Measurements from ENCODE around the gene RARB. TPM values are rescaled to one million over a fixed set of nuclear protein-coding genes. Genes with fewer than 3 reads are reported as not detected.

The RARB gene
- total and polyA plus RNA-seq, 4 donors: 1.5 to 24.5 (median 4.1) TPM

DNA sequence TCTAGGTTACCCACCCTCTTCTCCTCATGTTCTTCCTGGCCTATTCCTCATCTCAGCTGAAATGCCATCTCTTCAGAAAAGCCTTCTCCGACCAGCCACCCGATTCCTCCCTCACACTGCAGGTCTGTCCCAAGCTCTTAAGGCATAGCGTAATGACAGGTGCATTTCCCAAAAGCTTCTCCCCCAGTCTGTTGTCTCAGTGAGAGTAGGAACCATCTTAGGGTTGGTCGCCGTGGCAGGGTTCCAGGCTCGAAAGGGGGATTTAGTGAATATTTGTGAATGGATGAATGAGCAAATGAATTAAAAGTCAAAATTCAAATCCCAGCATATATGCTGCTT, 158.1 kb downstream of the RARB start:
- DNase-seq: no peak
- H3K4me1 ChIP-seq (ENCODE audit: control insufficient read depth in 5 of 5, insufficient read depth in 5 of 5, low read length in 5 of 5): peaks cover 0 to 12% (median 4%) of the 10 kb centered on the region in 5 donors
- TF ChIP-seq, protein P1, sequence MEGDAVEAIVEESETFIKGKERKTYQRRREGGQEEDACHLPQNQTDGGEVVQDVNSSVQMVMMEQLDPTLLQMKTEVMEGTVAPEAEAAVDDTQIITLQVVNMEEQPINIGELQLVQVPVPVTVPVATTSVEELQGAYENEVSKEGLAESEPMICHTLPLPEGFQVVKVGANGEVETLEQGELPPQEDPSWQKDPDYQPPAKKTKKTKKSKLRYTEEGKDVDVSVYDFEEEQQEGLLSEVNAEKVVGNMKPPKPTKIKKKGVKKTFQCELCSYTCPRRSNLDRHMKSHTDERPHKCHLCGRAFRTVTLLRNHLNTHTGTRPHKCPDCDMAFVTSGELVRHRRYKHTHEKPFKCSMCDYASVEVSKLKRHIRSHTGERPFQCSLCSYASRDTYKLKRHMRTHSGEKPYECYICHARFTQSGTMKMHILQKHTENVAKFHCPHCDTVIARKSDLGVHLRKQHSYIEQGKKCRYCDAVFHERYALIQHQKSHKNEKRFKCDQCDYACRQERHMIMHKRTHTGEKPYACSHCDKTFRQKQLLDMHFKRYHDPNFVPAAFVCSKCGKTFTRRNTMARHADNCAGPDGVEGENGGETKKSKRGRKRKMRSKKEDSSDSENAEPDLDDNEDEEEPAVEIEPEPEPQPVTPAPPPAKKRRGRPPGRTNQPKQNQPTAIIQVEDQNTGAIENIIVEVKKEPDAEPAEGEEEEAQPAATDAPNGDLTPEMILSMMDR (IDR thresholded peaks at IDR 0.05; ENCODE audit: control extremely low read depth, extremely low read depth): no peak
- H3K27ac ChIP-seq (ENCODE audit: low read depth in 1 of 2, low read length in 1 of 2): no peak overlapping the region
- no peak overlapping the region for H3K9ac ChIP-seq (ENCODE audit: insufficient read depth in 1 of 2, low read length in 2 of 2)
- no peaks in the 10 kb centered on the region for H3K27me3 ChIP-seq (ENCODE audit: control insufficient read depth in 3 of 3, insufficient read depth in 3 of 3, low read length in 2 of 3)
- no peak for ATAC-seq (ENCODE audit: insufficient read depth, low FRiP score)
- WGBS, 2 donors: 96% methylated on average over 6 of the region's 6 CpGs
- H3K9me3 ChIP-seq (ENCODE audit: control insufficient read depth in 4 of 4, insufficient read depth in 3 of 4, low read length in 3 of 4): peaks cover 0 to 5% (median 2%) of the 10 kb centered on the region in 4 donors
- H3K4me3 ChIP-seq: no peak overlapping the region
- H3K36me3 ChIP-seq (ENCODE audit: control insufficient read depth in 4 of 4, insufficient read depth in 4 of 4, low read length in 4 of 4): peaks cover 0 to 37% (median 15%) of the 10 kb centered on the region in 4 donors

GRCh38 chr3:25586553-25586952, 158.5 kb downstream of the RARB start:
- H3K9me3 ChIP-seq (ENCODE audit: control insufficient read depth in 4 of 4, insufficient read depth in 3 of 4, low read length in 3 of 4): peaks cover 0 to 5% (median 2%) of the 10 kb centered on the region in 4 donors
- peaks cover 0 to 12% (median 4%) of the 10 kb centered on the region in 5 donors for H3K4me1 ChIP-seq (ENCODE audit: control insufficient read depth in 5 of 5, insufficient read depth in 5 of 5, low read length in 5 of 5)
- no peak for ATAC-seq (ENCODE audit: insufficient read depth, low FRiP score)
- H3K36me3 ChIP-seq (ENCODE audit: control insufficient read depth in 4 of 4, insufficient read depth in 4 of 4, low read length in 4 of 4): peaks cover 0 to 34% (median 13%) of the 10 kb centered on the region in 4 donors
- H3K4me3 ChIP-seq: no peak overlapping the region
- H3K27me3 ChIP-seq (ENCODE audit: control insufficient read depth in 3 of 3, insufficient read depth in 3 of 3, low read length in 2 of 3): no peaks in the 10 kb centered on the region
- no peak overlapping the region for H3K27ac ChIP-seq (ENCODE audit: low read depth in 1 of 2, low read length in 1 of 2)
- H3K9ac ChIP-seq (ENCODE audit: insufficient read depth in 1 of 2, low read length in 2 of 2): no peak overlapping the region
- 81 to 94% methylated on average over 11 of the region's 11 CpGs for WGBS, 2 donors
- TF ChIP-seq, protein P1 (IDR thresholded peaks at IDR 0.05; ENCODE audit: control extremely low read depth, extremely low read depth): no peak
- DNase-seq: no peak

GRCh38 chr3:25587094-25587493, 159.0 kb downstream of the RARB start:
- no peak overlapping the region for H3K4me3 ChIP-seq
- H3K27ac ChIP-seq (ENCODE audit: low read depth in 1 of 2, low read length in 1 of 2): no peak overlapping the region
- DNase-seq (no peak), ATAC-seq (ENCODE audit: insufficient read depth, low FRiP score) (no peak)
- peaks cover 0 to 29% (median 10%) of the 10 kb centered on the region in 4 donors for H3K36me3 ChIP-seq (ENCODE audit: control insufficient read depth in 4 of 4, insufficient read depth in 4 of 4, low read length in 4 of 4)
- no peak overlapping the region for H3K9ac ChIP-seq (ENCODE audit: insufficient read depth in 1 of 2, low read length in 2 of 2)
- peaks cover 1 to 12% (median 4%) of the 10 kb centered on the region in 5 donors for H3K4me1 ChIP-seq (ENCODE audit: control insufficient read depth in 5 of 5, insufficient read depth in 5 of 5, low read length in 5 of 5)
- peaks cover 0 to 2% (median under 1%) of the 10 kb centered on the region in 4 donors for H3K9me3 ChIP-seq (ENCODE audit: control insufficient read depth in 4 of 4, insufficient read depth in 3 of 4, low read length in 3 of 4)
- no peaks in the 10 kb centered on the region for H3K27me3 ChIP-seq (ENCODE audit: control insufficient read depth in 3 of 3, insufficient read depth in 3 of 3, low read length in 2 of 3)
- WGBS, 2 donors: 72 to 81% methylated on average over 1 of the region's 1 CpG
- TF ChIP-seq, protein P1 (IDR thresholded peaks at IDR 0.05; ENCODE audit: control extremely low read depth, extremely low read depth): no peak

- DNase-seq: no peak
- Histone ChIP-seq H3K36me3 (ENCODE audit: control insufficient read depth in 4 of 4, insufficient read depth in 4 of 4, low read length in 4 of 4) (peaks cover 0 to 24% (median 7%) of the 10 kb centered on the region in 4 donors), H3K4me1 (ENCODE audit: control insufficient read depth in 5 of 5, insufficient read depth in 5 of 5, low read length in 5 of 5) (peaks cover 5 to 16% (median 8%) of the 10 kb centered on the region in 5 donors), H3K9ac (ENCODE audit: insufficient read depth in 1 of 2, low read length in 2 of 2) (no peak overlapping the region), H3K9me3 (ENCODE audit: control insufficient read depth in 4 of 4, insufficient read depth in 3 of 4, low read length in 3 of 4) (no peaks in the 10 kb centered on the region), H3K4me3 (no peak overlapping the region), H3K27me3 (ENCODE audit: control insufficient read depth in 3 of 3, insufficient read depth in 3 of 3, low read length in 2 of 3) (no peaks in the 10 kb centered on the region), H3K27ac (ENCODE audit: low read depth in 1 of 2, low read length in 1 of 2) (no peak overlapping the region)
- TF ChIP-seq, protein P1 (IDR thresholded peaks at IDR 0.05; ENCODE audit: control extremely low read depth, extremely low read depth): no peak
- ATAC-seq (ENCODE audit: insufficient read depth, low FRiP score): no peak
- 89% methylated on average over 5 of the region's 5 CpGs for WGBS, 2 donors
Observed at GRCh38 chr3:25587526-25587925, 159.5 kb downstream of the RARB start.
